HCT116 (cell line): ENCODE results near the gene RNU6-9. TPM values are rescaled to one million over a fixed set of nuclear protein-coding genes. Genes with fewer than 3 reads are reported as not detected.

Experiments
- ATAC-seq: fragments of 200-7000 bp; cut with Tn5 transposase; 2 replicates; pipeline ENCODE4 v1.9.1; 2020; ENCODE audit warnings: mild to moderate bottlenecking, moderate library complexity
- BruUV-seq: library from RNA; stranded (reverse); fragments of 400-500 nt; replicated peaks from 2 replicates; lab custom pipeline; 2021; lab: Mats Ljungman, UMichigan
- CTCF ChIA-PET: fragments of 300-600 bp; sonication (Branson Sonifier 250); formaldehyde crosslinking; loops from one replicate; lab custom pipeline; 2021; ENCODE audit warnings: antibody characterized with exemption; lab: Charles Lee
- POLR2A ChIA-PET: fragments of 300-600, 350-600 bp; sonication (Branson Sonifier 250); formaldehyde crosslinking; loops from one replicate; lab custom pipeline; 2021; ENCODE audit warnings: antibody characterized with exemption; lab: Charles Lee
- RAD21 ChIA-PET, 2 experiments: fragments of 300-600 bp; sonication (Branson Sonifier 250); formaldehyde crosslinking; loops; one replicate each; lab custom pipeline; 2023; ENCODE audit warnings: low total read pairs in 2 of 2; ENCODE audit not compliant: uncharacterized antibody in 2 of 2, unreplicated experiment in 2 of 2, low non-redundant PET in 1 of 2; lab: Charles Lee
- DNase-seq: peaks from one replicate; pipeline ENCODE4 v3.0.0-alpha.2; 2010; ENCODE audit warnings: low read depth, low spot score
- H2AFZ ChIP-seq: fragments of 200-600 bp; shearing (Covaris generic), sonication (generic); 2 replicates; pipeline ENCODE4 v1.6.1; 2017; ENCODE audit warnings: low read depth, mixed run types, mixed read lengths, antibody characterized with exemption, low read length; ENCODE audit not compliant: poor library complexity, severe bottlenecking
- H3K27ac ChIP-seq: 2 replicates; pipeline ENCODE4 v1.5.1; 2012; ENCODE audit warnings: low read depth, low read length
- H3K27me3 ChIP-seq: fragments of 200-600 bp; sonication (generic); 2 replicates; pipeline ENCODE4 v1.6.1; 2016; ENCODE audit warnings: mixed run types, low read length, mixed read lengths; ENCODE audit not compliant: insufficient read depth
- H3K36me3 ChIP-seq, 2 experiments: fragments of 200-500 bp in 1 of 2; fragments of 200-600 bp in 1 of 2; sonication (Bioruptor generic) in 1 of 2; sonication (generic) in 1 of 2; 2 replicates each; pipeline versions ENCODE4 v1.5.1 to v1.6.1; 2014 to 2016; ENCODE audit warnings: low read length in 2 of 2, inconsistent platforms in 1 of 2, mixed read lengths in 1 of 2, mixed run types in 1 of 2; ENCODE audit not compliant: insufficient read depth in 2 of 2, control insufficient read depth in 1 of 2
- H3K4me1 ChIP-seq, 2 experiments: fragments of 200-600 bp in 1 of 2; sonication (generic) in 1 of 2; 2 replicates each; pipeline versions ENCODE4 v1.5.1 to v1.6.1; 2012 to 2017; ENCODE audit warnings: low read length in 2 of 2, inconsistent platforms in 1 of 2, mild to moderate bottlenecking in 1 of 2, mixed read lengths in 1 of 2, mixed run types in 1 of 2, moderate library complexity in 1 of 2; ENCODE audit not compliant: insufficient read depth in 2 of 2, control insufficient read depth in 1 of 2
- H3K4me2 ChIP-seq: fragments of 200-600 bp; sonication (generic); 2 replicates; pipeline ENCODE4 v1.6.1; 2017; ENCODE audit warnings: mixed run types, low read length, mixed read lengths
- H3K4me3 ChIP-seq, 2 experiments: fragments of 200-600 bp in 1 of 2; sonication (generic) in 1 of 2; replicated peaks in 1 of 2; 2 replicates each; pipeline ENCODE4 v1.5.1; 2011 to 2016; ENCODE audit warnings: low read length in 2 of 2, control low read depth in 1 of 2, low read depth in 1 of 2, mild to moderate bottlenecking in 1 of 2, mixed read lengths in 1 of 2, mixed run types in 1 of 2
- H3K79me2 ChIP-seq: fragments of 200-600 bp; sonication (generic); 2 replicates; pipeline ENCODE4 v1.6.1; 2017; ENCODE audit warnings: mild to moderate bottlenecking, mixed run types, low read length, moderate library complexity, mixed read lengths; ENCODE audit not compliant: insufficient read depth
- H3K9ac ChIP-seq: fragments of 200-600 bp; sonication (generic); 2 replicates; pipeline ENCODE4 v1.6.1; 2016; ENCODE audit warnings: low read length, mixed read lengths
- H3K9me2 ChIP-seq: fragments of 200-600 bp; sonication (generic), shearing (Covaris generic); 2 replicates; pipeline ENCODE4 v1.6.1; 2017; ENCODE audit warnings: mixed run types, mild to moderate bottlenecking, moderate library complexity; ENCODE audit not compliant: insufficient read depth
- H3K9me3 ChIP-seq, 2 experiments: fragments of 200-500 bp in 1 of 2; fragments of 200-600 bp in 1 of 2; sonication (Bioruptor generic) in 1 of 2; sonication (generic) in 1 of 2; 2 replicates each; pipeline ENCODE4 v1.6.1; 2014 to 2017; ENCODE audit warnings: low read length in 2 of 2, mixed read lengths in 2 of 2, inconsistent platforms in 1 of 2, low read depth in 1 of 2, mild to moderate bottlenecking in 1 of 2, mixed run types in 1 of 2, moderate library complexity in 1 of 2; ENCODE audit not compliant: control insufficient read depth in 1 of 2, insufficient read depth in 1 of 2
- H4K20me1 ChIP-seq: fragments of 200-600 bp; sonication (generic), shearing (Covaris generic); 2 replicates; pipeline ENCODE4 v1.6.1; 2017; ENCODE audit warnings: mixed run types, mild to moderate bottlenecking, moderate library complexity; ENCODE audit not compliant: insufficient read depth
- ATF3 ChIP-seq: IDR thresholded peaks from 2 replicates; pipeline ENCODE4 v1.6.1; 2012
- CBX3 ChIP-seq: IDR thresholded peaks from 2 replicates; pipeline ENCODE4 v1.6.1; 2012; ENCODE audit warnings: low read depth
- CEBPB ChIP-seq: IDR thresholded peaks from 2 replicates; pipeline ENCODE4 v1.6.1; 2012; ENCODE audit warnings: low read depth
- CTCF ChIP-seq, 3 experiments: fragments of 200-600 bp in 1 of 3; sonication (generic) in 1 of 3; IDR thresholded peaks in 2 of 3; conservative IDR thresholded peaks in 1 of 3; 2 replicates each; pipeline ENCODE4 v1.5.1; 2012 to 2017; ENCODE audit warnings: low read depth in 2 of 3, low read length in 2 of 3, antibody characterized with exemption in 1 of 3, borderline replicate concordance in 1 of 3, control low read depth in 1 of 3, mild to moderate bottlenecking in 1 of 3, mixed read lengths in 1 of 3, mixed run types in 1 of 3, moderate library complexity in 1 of 3; ENCODE audit not compliant: insufficient read depth in 1 of 3
- EZH2 ChIP-seq: fragments of 200-600 bp; sonication (generic); IDR thresholded peaks from 2 replicates; pipeline ENCODE4 v1.6.1; 2017; ENCODE audit warnings: antibody characterized with exemption, mixed run types
- EZH2phosphoT487 ChIP-seq: fragments of 200-600 bp; IDR thresholded peaks from 2 replicates; pipeline ENCODE4 v1.6.1; 2018; ENCODE audit warnings: antibody characterized with exemption, borderline replicate concordance
- FOSL1 ChIP-seq: IDR thresholded peaks from 2 replicates; pipeline ENCODE4 v1.6.1; 2012; ENCODE audit warnings: low read depth
- JUND ChIP-seq: IDR thresholded peaks from 2 replicates; pipeline ENCODE4 v1.6.1; 2012
- MAX ChIP-seq: IDR thresholded peaks from 2 replicates; pipeline ENCODE4 v1.6.1; 2012
- POLR2A ChIP-seq: IDR thresholded peaks from 2 replicates; pipeline ENCODE4 v1.7.0; 2011; ENCODE audit warnings: borderline replicate concordance; ENCODE audit not compliant: insufficient read depth, insufficient read length; ENCODE audit errors: extremely low read depth
- REST ChIP-seq: IDR thresholded peaks from 2 replicates; pipeline ENCODE4 v1.6.1; 2012; ENCODE audit warnings: low read depth
- SIN3A ChIP-seq: IDR thresholded peaks from 2 replicates; pipeline ENCODE4 v1.6.1; 2012; ENCODE audit warnings: low read depth
- SP1 ChIP-seq: IDR thresholded peaks from 2 replicates; pipeline ENCODE4 v1.6.1; 2012; ENCODE audit warnings: low read depth
- SRF ChIP-seq: IDR thresholded peaks from 2 replicates; pipeline ENCODE4 v1.6.1; 2012; ENCODE audit warnings: low read depth
- TCF7L2 ChIP-seq: IDR thresholded peaks from 2 replicates; pipeline ENCODE4 v1.7.0; 2011; ENCODE audit warnings: borderline replicate concordance, inconsistent platforms; ENCODE audit not compliant: insufficient read depth, insufficient read length; ENCODE audit errors: extremely low read depth
- YY1 ChIP-seq: IDR thresholded peaks from 2 replicates; pipeline ENCODE4 v1.6.1; 2011; ENCODE audit warnings: low read length, low read depth, moderate library complexity, mild to moderate bottlenecking; ENCODE audit not compliant: insufficient replicate concordance; ENCODE audit errors: extremely low read depth
- ZFX ChIP-seq: fragments of 450-650 bp; IDR thresholded peaks from 2 replicates; pipeline ENCODE4 v1.6.1; 2017
- ZNF274 ChIP-seq: fragments of 200-500 bp; sonication (Bioruptor generic); IDR thresholded peaks from 2 replicates; pipeline ENCODE4 v1.6.1; 2014; ENCODE audit warnings: mild to moderate bottlenecking, low read depth, low read length, inconsistent platforms
- intact Hi-C: fragments of 100-400 bp; cut with micrococcal nuclease; formaldehyde crosslinking; loops from 2 replicates; pipeline ENCODE4 v1.10.0; 2022
- total RNA-seq: library from RNA; stranded (reverse); gene quantifications from one replicate; pipeline ENCODE4 v1.2.1, GENCODE V29; 2021; ENCODE audit not compliant: unreplicated experiment

The RNU6-9 gene
- total RNA-seq, 1 experiment from 2014 or later = not detected

- TF ChIP-seq TCF7L2 (no peak), EZH2phosphoT487 (no peak), JUND (no peak), ATF3 (no peak), POLR2A (peak; percentile 41), FOSL1 (no peak)
These were observed 24.3 kb downstream of the RNU6-9 start, which contains the start of gene KISS1R (continued) for GRCh38 chr19:917323-918151.

- TF ChIP-seq EZH2 (no peak), TCF7L2 (no peak), MAX (no peak), SRF (no peak), YY1 (no peak), CEBPB (no peak), SP1 (no peak), ATF3 (no peak), CTCF (IDR thresholded peaks at IDR 0.05 in 2 of 3, conservative IDR thresholded peaks at IDR 0.05 in 1 of 3; ENCODE audit: borderline replicate concordance in 1 of 3, insufficient read depth in 1 of 3, low read depth in 2 of 3, low read length in 2 of 3) (no peak), POLR2A (no peak), CBX3 (no peak), SIN3A (no peak), FOSL1 (no peak), ZNF274 (no peak), REST (no peak), EZH2phosphoT487 (no peak), ZFX (no peak), JUND (no peak)
- H3K9me2 ChIP-seq = no peaks in the 10 kb centered on the region
- H3K27me3 ChIP-seq = no peaks in the 10 kb centered on the region
- H3K4me1 ChIP-seq = peaks cover 6 to 32% of the 10 kb centered on the region in 2 experiments
- H3K36me3 ChIP-seq = no peaks in the 10 kb centered on the region
- ChIA-PET POLR2A (no interaction called here), RAD21 (interaction anchor here in 1 of 2 experiments (0.5 kb wide), 1 partner anchor 148 kb away, joined by 3 read pairs; no protein-coding TSS in a partner anchor), CTCF (no interaction called here)
- no TSS peak for BruUV-seq
- no peak overlapping the region for H2AFZ ChIP-seq
- DNase-seq (no peak), ATAC-seq (no peak)
- peak overlapping the region; percentile 98 for H3K4me2 ChIP-seq
- H3K9me3 ChIP-seq = no peaks in the 10 kb centered on the region
- no peaks in the 10 kb centered on the region for H3K79me2 ChIP-seq
- peak overlapping the region; percentile 47 to 67 for H3K4me3 ChIP-seq
- H3K27ac ChIP-seq = peak overlapping the region; percentile 71; the same call in 1 of the 2 replicates
- H3K9ac ChIP-seq = peak overlapping the region; percentile 71
- intact Hi-C loops = no loop called here
- H4K20me1 ChIP-seq = no peaks in the 10 kb centered on the region
These were observed 24.8 kb downstream of the RNU6-9 start for GRCh38 chr19:918152-918437.
